NK-92 treated with Interleukin-12 subunit alpha and Interleukin-12 subunit beta, amount 100 ng/mL, for 24 hours (cell line): ENCODE measurements around the gene SLCO2B1.

ENCODE experiments used
- DNase-seq: peaks from one replicate; lab custom pipeline; 2025; lab: John Stamatoyannopoulos, UW

The SLCO2B1 gene

DNA sequence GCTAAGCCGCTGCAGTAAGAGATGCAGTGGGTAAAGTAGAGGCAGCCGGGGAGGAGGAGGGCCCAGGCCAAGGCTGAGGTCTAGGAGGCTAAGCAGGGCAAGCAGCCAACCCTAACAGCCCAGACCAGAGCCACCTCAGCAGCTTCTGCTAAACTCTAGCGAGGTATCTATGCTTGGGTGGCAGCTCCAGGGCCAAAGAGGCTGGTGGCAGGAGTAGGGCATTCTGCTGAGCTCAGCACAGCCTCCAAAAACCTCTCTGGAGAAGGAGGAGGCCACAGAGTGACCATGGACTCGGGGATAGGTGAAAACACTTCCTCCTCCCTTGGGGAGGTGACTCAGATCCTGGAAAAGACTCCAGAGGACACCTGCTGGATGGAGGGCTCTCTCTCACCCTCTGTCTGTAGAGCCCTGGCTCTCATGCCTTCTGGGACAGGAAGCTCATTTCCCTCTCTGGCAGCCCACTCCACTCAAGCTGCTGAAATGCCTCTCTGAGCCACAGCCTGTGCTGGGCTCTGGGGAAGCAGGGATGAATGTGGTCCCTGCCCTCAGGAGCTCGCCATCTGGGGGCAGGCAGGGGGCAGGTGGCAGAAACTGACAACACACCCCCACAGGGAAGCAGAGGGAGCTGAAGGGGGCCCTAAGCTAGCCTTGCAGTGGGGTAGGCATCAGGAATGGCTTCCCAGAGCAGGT, 73.2 kb downstream of the SLCO2B1 start:
- no peak for DNase-seq

DNA sequence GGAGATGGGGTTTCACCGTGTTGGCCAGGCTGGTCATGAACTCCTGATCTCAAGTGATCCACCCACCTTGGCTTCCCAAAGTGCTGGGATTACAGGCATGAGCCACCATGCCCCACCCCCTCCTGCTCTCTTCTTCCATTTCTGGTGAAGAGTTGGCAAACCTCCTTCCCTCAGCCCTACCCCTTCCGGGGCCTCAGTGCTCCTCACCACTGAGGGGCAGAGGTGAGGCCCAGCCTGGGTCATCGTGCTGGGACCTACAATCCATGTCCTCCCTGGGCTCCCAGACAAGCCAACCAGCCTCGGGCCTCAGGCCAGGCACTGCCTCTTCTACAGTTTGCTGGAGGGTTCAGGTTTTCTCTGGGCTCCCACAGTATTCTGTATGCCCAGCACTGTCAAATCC, 74.9 kb downstream of the SLCO2B1 start:
- no peak for DNase-seq

DNA sequence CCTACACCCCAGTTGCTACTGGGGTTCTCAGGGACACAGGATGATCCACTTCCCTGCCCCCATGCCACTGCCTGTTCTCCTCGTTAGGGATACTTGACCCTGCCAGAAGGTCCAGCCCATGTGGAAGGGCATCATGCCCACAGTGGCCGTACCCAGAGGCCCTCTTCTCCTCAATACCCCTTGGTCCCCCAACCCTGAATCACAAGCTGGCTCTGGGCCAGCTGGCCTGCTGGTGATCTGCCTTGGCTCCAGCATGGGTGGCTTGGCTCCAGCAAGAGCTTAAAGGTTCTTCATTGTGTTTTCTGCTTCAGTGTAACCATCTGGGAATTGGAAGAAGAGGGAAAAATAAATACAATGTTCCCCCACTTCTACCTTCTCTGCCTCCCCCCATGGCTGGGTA, 78.6 kb downstream of the SLCO2B1 start:
- no peak for DNase-seq

DNA sequence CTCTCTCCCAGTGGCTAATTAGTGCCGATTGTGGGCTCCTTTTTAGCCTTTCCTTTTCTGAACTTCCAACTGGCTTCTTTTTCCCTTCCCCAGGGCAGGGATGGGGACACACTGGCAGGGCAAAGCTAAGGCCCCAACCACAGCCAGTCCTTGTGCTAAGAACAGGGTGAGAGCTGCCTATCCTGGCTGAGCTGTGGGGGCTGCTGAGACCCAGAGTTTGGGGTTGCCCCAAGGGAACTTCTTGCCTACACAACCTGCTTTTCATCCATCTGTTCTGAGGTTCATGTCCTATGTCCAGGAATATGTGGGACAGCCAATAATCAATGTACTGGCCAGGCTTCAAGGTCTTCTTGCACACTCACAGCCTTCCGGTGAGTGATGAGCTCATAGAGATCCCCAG, 79.7 kb downstream of the SLCO2B1 start:
- DNase-seq: no peak

DNA sequence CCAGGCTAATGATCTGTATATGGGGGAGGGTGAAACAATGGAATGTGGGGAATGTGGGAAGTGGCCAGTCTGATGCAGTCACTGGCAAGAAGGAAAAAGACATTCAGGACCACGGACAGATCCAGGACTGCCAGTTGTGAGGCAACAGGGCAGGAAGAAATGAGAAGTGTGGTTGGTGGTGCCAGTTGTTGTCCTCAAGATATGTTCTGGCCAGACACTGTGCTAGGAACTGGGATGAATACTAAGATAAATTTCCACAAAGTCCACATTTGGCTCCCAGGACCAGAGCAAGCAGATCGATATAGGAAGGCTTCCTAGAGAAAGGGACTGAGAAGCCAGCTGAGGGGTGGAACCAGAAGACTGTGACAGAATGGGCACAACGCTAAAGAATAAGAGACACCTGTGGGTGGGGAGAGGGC, 82.9 kb downstream of the SLCO2B1 start:
- DNase-seq: no peak

DNA sequence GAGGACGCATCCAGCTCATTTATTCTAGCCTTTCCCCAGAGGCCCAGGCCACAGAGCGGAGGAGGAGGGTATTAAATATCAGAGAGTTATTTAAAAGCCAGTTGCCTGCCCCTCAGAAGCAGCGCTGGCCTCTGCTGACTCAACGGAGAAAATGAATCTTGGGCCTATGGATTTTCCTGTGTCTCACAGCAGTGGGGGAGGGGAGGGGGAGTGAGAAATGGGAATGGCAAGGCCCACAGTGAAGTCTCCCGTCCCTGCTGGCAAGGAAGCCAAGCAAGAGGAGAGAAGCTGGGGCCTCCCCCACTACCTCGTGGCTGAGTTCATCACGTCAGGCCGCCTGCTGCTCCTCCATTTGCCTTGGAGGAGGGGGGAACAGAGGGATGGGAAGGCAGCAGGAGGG, 85.2 kb downstream of the SLCO2B1 start:
- DNase-seq: no peak

DNA sequence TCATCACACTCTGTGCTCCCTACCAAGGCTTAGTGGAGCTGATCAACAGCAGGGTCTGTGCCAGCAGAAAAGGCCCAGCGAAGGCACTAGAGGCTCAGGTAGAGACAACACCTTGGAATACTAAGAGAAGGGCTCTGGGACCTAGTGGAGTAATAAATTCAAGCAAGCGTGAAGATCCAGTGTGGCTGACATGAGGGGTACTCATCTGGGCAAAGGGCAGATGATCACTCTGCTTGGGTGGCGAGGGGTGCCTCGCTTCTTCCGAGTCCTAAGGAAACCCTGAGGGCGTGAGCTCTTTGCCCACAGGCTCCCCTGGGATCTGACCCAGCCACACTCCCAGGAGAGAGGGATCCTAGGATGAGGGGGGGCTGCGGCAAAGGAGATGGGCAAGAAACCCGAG, 86.1 kb downstream of the SLCO2B1 start:
- no peak for DNase-seq

DNA sequence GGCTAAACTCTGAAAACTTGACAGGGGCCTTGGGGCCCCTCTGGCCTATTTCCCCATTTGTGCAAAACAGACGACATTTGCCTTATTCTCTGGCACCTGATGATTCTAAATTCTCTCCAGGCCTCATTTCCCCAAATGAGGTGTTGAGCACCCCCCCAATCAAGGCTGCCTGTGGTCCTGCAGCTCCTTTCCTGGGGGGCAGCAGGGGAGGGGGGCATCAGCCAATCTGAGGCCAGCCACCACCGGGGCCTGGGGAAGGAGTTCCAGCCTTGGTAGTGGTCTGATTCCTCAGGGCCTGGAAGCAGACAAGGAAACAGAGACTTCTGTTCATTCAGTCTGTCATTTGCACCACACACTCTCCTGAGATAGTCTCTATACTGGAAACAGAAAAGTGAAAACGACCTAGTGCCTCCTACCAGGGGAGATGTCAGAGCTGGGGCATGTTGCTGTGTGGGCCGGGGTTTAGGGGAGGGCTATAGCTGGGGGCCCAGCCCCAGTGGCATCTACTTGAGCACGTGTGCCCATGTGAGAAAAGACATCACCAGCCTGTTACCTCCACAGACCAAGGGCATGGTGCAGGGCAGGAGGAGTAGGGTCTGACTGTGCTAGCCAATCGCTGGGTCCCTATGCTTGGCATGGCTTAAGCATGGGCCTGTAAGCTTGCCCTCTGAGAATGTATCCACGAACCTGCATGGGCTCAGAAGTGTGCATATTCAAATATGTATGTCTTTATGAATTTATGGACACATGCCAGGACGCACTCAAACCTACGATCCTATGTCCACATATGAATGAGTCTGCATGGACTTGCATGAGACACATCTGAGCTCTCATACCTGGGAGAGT, 87.9 kb downstream of the SLCO2B1 start:
- no peak for DNase-seq

DNA sequence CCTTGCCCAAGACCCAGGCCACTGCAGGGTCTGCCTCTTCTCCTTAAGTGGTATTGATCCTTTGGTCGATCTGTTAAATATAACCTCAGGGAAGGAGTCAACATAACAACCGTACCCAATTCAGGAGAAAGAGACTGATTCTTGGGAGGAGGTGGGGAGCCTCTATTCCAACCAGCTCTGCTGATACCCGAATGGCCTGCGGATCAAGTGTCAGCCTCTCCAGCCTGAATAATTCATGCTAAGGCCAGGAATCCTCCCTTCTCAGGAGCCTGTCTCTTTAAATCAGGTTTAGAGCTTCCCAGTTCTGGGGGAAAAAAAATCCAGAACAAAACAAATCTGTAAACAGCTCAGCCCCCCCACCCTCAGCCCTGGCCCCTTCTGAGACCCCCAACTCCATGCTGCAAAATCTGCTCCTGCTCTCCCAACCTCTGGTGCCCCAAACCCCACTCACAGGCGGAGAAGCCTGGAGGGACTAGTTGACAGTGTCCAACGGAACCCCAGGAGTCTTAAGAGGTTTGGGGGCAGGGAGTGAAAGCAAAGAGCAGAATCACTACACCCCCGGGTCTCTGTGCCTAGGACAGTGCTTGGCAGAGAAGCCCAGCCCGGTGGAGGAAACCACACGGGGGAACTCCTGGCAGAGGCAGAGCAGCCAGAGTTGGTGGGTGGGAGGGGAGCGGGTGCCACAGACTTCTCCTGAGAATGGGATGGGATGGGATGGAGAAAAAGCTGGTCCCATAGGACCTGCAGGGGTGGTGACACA, 88.8 kb downstream of the SLCO2B1 start:
- no peak for DNase-seq

DNA sequence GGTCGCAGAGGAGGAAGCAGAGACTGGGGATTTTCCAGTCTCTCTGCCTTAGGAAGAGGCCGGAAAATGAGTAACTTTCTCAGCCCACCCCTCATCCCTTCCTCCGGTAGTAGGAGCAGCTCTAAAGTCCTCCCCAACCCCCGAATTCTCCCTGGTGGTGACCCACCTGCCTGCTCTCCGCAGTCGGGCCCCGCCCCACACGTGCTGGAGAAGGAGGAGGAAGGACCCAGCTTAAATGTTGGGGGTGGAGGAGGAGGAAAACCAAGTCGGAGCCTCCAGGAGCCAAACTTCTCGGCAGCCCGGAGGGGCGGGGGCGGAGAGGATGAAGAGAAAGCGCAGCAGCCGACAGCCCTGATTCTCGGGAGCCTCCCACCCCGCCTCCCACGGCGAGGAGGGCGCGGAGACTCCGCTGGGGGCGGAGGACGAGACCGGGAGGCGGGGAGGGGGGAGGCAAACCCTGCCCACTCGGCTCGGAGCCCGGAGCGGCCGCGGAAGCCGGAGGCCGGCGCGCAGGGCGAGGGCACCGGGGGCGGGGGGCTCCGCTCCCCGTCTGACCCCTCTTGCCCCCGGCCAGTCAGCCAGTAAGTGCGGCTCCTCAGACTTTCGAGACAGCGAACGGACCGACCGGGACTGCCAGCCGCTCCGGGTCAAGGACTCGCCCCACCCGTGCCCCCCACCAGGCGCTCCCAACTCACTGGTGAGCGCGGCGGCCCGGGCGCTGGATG, 89.6 kb downstream of the SLCO2B1 start, which contains the start of gene TPBGL:
Gene TPBGL, plus strand, starts transcription at position 464 of the 725 bp plus-strand sequence. CDS start 276 bp downstream, outside the sequence.
- no peak for DNase-seq

DNA sequence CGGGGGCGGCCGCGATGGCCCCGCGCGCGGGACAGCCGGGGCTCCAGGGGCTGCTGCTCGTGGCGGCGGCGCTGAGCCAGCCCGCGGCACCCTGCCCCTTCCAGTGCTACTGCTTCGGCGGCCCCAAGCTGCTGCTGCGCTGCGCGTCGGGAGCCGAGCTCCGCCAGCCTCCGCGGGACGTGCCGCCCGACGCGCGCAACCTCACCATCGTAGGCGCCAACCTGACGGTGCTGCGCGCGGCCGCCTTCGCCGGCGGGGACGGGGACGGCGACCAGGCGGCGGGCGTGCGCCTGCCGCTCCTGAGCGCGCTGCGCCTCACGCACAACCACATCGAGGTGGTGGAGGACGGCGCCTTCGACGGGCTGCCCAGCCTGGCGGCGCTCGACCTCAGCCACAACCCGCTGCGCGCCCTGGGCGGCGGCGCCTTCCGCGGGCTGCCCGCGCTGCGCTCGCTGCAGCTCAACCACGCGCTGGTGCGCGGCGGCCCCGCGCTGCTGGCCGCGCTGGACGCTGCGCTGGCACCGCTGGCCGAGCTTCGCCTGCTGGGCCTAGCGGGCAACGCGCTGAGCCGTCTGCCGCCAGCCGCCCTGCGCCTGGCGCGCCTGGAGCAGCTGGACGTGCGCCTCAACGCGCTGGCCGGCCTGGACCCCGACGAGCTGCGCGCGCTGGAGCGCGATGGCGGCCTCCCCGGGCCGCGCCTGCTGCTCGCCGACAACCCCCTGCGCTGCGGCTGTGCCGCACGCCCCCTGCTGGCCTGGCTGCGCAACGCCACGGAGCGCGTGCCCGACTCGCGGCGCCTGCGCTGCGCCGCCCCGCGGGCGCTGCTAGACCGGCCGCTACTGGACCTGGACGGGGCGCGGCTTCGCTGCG, 90.4 kb downstream of the SLCO2B1 start:
- DNase-seq: peak; percentile 8

DNA sequence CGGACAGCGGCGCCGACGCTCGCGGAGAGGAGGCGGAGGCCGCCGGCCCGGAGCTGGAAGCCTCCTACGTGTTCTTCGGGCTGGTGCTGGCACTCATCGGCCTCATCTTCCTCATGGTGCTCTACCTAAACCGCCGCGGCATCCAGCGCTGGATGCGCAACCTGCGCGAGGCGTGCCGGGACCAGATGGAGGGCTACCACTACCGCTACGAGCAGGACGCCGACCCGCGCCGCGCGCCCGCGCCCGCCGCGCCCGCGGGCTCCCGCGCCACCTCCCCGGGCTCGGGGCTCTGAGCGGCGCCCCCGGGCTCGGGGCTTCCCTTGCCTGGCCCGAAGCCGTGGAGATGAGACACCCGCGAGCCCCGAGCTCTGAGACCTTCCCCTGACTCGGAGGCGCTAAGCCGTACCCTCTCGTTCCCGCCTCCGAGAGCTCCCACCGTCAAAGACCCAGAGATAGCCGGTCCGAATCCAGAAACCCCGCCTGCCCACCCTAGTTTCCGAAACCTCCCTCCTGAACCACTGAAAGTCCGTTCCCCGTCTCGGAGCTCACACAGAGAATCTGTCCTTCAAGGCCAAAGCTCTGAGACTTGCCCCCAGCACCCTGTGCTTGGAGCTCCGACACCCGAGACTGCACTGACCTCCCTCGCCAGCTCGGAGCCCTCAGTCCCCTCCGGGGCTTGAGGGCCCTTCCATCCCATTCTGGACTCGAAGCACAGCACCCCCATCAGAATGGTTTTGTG, 91.2 kb downstream of the SLCO2B1 start:
- no peak for DNase-seq

DNA sequence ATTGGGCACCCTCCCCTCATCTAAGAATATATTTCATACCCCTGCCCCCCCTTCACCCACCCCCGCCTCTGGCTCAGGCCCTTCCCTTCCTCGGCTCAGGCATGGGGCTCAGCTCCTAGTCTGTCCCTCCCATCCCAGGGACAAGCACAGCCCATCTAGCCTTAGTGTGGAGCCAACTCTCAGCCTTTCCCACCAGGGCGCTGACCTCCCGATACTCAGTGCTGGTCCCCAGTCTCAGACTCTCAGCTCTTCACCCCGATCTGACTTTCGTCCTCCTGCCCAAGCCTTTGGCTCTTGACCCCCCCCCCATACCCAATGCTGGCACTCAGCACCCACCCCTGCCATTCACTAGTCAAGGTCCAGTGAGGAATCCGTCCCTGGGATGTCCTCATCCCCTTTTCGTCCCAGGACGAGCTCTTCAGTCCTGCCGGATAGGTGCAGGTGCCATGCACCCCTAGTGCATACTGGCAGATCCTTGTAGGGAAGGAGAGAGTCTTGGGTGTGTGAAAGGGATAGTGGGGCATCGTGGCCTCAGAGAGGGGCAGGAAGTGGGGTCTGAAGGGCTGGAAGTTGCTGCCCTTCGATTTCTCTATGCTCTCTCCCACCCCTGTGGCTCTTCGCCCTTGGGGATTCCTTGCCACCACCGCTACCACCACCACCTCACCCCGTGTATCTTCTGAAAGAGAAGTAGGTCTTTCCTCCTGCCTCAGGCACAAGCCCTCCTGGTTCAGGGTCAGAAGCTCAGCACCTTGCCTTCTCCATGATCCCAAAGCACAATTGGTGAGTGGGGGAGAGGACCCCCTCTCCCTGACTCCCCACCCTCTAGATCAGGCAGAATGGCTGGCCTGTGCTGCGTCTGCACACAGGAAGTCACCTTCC, 92.1 kb downstream of the SLCO2B1 start:
- no peak for DNase-seq

DNA sequence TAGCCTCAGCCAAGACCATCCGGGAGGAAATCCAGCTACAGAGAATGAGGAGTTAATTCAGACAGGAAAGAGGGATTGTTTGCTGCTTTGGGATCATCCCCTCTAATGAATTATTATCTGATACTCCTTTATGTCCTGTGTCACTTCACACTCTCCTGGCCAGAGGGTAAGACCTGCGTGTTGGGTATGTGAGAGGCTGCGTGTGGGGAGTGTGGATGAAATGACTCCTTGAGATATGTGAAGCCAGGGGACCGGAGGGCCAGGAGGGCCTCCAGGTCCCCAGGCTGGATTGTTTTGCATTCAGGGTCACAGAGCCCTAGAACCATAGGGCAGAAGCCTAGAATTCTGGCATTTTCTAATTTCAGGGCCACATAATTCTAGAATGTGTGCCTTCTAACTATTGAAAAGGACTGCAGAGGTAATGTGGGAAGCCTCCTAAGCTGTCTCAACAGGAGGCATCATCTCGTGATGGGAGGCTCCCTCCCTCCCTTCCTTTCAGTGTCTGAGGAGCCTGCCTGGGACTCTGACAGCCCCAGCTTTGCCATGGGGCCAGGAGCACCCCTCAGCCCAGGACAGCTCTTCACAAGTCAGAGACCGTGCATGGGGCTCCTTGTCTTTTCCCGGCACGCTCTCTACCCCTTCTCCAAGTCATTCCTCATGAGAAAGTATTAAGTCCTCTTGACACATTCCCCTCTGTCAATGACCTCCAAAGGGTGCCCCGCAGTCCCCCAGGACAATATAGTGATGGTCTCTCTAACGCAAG, 93.3 kb downstream of the SLCO2B1 start:
- DNase-seq: no peak

DNA sequence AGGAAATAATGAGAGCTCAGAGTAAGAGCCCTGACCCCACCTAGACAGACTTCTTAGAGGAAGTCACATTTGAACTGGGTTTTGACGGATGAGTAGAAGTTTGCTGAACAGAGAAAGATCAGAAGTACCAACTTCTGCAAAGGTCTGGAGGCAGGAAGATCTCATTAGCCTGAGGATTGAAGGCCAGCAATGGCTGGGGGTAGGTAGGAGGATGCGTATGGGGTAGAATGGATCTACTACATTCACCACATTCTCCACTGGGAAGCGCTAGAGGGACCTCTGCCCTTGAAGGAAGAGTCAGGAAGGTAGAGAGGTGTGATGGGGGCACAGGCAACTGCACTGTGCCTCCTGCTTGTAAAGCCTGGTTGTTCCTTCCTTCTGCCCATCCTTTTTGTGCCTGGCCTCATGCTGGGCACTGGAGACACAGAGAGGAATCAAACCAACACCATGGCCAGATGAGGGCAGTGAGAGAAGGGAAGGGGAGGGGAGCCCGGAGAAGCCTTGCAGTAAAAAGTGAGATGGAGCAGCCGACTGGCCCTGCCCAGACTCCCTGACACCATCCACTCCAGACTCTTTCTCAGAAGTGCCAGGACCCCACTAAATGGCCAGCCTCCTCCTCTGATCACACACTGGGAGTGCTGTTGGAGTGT, 94.6 kb downstream of the SLCO2B1 start:
- no peak for DNase-seq

DNA sequence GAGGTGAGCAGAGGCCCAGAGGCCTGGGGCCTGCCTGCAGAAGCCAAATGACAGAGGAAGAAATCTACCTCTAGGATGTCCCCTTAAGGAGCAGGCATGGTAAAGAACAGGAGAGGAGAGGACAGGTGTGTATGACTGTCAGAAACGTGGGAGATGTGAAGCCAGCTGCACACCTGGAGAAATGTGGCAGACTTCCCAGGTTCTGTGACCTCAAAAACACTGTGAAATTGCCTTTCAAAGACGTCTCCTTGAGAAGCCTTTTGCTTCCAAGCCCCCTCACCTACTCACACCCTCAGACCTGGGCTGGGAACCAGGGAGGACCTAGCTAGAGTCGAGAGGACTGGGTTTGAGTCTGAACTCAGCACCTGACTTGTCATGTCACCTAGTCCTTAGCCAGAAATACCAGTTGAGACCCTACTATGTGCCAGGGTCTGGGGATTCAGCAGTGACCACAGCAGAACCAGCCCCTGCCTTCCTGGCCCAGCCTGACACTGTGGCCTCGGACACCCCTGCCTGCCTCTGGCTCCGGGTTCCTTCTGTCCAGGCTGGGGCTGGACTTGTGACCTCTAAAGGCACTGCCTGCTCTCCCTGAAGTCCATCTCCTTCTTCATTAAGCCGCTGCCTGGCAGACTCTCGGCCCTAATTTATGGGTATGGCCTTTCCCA, 95.2 kb downstream of the SLCO2B1 start:
- DNase-seq: no peak

DNA sequence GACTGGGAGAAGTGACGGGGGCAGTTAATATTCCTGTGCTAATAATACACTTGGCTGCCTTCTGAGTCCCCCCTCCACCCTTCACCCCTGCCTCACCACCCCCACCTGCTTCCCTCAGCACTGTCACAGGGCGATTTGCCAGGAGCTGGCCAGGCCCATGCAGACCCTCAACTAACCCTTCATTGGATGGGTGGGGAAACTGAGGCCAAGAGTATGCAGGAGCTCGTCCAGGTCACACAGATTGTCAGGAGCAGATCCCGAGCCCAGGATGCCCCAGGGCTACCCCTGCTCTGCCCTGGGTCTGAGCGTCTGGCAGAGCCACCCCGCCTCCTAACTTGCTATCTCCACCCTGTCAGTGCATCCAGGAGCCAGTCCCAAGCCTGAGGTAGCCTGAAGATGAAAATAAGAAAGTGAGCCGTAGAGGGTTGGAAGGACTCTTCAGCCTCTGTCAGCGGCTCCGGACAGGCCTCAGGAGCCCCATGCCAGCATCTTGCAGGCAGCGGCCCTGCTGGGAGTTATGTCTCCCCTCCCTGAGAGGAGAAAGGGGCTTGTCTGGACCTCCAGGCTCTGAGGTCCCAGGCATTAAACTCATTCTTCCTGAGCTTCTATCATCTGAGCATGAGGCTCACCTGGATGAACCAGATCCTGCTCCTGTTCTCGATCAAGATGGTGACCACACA, 95.9 kb downstream of the SLCO2B1 start:
- no peak for DNase-seq
